HG02981 (cell line): ENCODE results near the gene CRYBB3.
"Not testable (repeated sequence)": the region's sequence is repeated elsewhere in the genome, so short reads cannot be mapped to it uniquely, and the experiment has no call there.

Source experiments
- ATAC-seq: cut with Tn5 transposase; IDR thresholded peaks from one replicate; pipeline ENCODE4 v1.9.1; 2021; ENCODE audit warnings: mild to moderate bottlenecking, moderate library complexity; ENCODE audit not compliant: unreplicated experiment

CRYBB3 gene

GRCh38 chr22:25204547-25204946, 4.9 kb downstream of the CRYBB3 start:
- not testable (repeated sequence) for ATAC-seq

GRCh38 chr22:25205847-25206246, 6.2 kb downstream of the CRYBB3 start:
- no peak for ATAC-seq

DNA sequence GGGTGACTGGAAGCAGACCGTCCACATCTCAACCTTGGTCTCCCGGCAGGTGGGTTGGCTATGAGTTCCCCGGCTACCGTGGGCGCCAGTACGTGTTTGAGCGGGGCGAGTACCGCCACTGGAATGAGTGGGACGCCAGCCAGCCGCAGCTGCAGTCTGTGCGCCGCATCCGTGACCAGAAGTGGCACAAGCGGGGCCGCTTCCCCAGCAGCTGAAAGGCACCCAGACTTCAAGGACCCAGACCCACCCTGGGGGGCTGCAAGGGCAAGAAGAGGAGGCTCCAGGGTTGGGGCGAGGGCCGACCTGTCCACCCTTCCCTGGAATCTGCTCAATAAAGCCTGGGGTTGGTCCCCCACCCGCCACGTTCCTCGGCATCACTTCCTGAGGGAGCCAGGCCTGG, 7.3 kb downstream of the CRYBB3 start:
- ATAC-seq: no peak

DNA sequence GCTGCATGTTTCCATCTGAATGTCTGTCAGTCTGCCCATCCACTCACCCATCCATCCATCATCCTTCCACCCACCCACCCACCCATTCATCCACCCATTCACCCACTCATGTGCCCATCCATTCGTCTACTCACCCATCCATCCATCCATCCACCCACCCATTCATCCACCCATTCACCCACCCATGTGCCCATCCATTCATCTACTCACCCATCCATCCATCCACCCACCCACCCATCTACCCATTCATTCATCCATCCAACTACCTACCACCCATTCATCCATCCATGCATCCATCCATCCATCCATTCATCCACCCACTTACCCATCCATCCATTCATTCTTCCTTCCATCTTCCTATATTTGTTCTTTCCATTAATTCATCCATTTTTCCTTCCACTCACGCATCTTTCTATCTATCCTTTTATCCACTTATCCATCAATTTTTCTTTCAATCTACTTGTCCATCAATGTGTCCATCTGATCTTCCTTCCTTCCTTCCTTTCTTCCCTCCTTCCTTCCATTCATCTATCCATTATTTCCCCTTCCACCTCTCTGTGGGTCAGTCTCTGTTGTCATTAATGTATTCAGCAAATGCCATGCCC, 8.0 kb downstream of the CRYBB3 start:
- ATAC-seq: no peak

DNA sequence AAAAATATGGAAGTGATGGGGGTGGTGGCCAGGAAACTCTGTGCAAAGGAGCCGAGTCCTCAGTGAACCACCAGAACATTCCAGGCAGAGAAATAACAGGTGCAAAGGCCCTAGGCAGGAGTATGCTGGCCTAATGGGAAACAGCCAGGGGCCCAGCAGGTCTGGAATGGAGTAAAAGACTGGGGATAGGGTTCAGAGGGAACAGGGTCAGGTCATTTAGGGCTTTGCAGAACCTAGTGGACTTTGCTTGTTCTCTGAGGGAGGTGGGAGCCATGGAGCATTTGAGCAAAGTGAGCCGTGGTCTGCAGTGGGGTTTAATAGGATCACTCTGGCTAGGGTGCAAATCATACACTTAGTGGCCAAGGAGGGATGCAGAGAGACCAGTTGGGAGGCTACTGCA, 8.7 kb downstream of the CRYBB3 start:
- no peak for ATAC-seq

- ATAC-seq: no peak
Observed at GRCh38 chr22:25208743-25209505, 9.3 kb downstream of the CRYBB3 start.

DNA sequence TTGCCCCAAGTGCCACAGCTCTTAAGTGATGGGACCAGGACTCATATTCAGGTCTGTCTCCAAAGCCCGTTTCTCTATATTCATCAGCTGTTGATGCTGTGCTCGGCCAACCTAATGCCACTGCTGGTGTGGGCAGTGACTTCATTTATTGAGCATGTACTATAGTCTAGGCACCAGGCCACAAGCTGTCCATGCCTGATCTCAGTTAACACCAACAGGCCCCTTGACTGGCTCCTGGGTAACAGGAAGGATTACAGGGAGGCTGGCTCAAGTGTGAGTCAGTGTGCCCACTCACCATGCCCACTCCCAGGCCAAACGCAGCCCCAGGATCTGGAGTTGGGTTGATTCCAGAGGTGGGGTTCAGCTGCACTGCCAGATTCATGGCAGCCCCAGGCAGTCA, 11.1 kb downstream of the CRYBB3 start:
- no peak for ATAC-seq

- no peak for ATAC-seq
Observed at GRCh38 chr22:25212337-25212736, 12.7 kb downstream of the CRYBB3 start.

- ATAC-seq: no peak
Observed at GRCh38 chr22:25213221-25213620, 13.6 kb downstream of the CRYBB3 start.

GRCh38 chr22:25216230-25216629, 16.6 kb downstream of the CRYBB3 start:
- no peak for ATAC-seq

DNA sequence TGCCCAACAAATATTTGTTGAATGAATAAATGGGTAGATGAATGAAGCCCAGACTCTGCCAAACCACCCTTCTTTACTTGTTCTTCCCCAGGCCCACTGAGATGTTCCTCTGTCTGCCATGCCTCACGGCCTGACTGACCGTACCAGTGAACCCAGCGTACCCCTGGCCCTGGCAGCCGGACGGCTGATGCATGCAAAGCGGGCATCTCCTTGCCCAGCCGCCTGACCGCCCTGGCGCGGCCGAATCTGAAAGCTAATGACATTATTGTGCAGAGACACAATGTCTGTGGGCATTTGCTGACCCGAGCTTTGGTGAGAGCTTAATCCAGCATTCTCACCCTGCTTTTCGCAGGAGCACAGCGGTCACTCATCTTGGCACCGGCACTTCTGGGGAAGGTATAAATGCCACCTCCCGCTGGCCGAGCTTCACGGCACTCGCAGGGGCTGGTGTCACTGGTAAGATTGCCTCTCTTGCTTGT, 19.6 kb downstream of the CRYBB3 start, which contains the start of gene CRYBB2:
Gene CRYBB2, plus strand, starts transcription at position 429 of the 479 bp plus-strand sequence. CDS start 1,791 bp downstream, outside the sequence.
- no peak for ATAC-seq

- ATAC-seq: no peak
Observed at GRCh38 chr22:25219948-25220442, 20.3 kb downstream of the CRYBB3 start.

DNA sequence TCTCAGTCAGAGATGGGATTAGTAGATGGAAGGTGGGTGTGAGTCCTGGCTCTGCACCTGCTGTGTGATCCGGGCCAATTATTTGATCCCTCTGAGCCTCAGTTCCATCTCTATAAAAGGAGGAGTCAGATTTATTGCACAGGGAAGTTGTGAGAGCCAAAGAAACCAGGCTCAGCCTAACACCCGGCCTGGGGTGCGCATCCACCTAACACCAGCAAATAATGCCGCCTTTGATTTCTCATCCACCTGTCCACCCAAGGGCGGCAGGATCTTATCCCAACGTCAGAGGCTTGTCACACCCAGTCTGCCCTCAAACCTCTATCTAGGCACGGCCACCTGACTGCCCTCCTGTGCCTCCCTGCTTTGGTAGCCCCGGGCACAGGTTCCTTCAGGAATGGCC, 22.1 kb downstream of the CRYBB3 start:
- ATAC-seq: no peak

GRCh38 chr22:25223269-25223850, 23.7 kb downstream of the CRYBB3 start:
- ATAC-seq: no peak

- no peak for ATAC-seq
Observed at GRCh38 chr22:25228822-25229221, 29.2 kb downstream of the CRYBB3 start.

- ATAC-seq: not testable (repeated sequence)
Observed at GRCh38 chr22:25230760-25231159, 31.1 kb downstream of the CRYBB3 start.

DNA sequence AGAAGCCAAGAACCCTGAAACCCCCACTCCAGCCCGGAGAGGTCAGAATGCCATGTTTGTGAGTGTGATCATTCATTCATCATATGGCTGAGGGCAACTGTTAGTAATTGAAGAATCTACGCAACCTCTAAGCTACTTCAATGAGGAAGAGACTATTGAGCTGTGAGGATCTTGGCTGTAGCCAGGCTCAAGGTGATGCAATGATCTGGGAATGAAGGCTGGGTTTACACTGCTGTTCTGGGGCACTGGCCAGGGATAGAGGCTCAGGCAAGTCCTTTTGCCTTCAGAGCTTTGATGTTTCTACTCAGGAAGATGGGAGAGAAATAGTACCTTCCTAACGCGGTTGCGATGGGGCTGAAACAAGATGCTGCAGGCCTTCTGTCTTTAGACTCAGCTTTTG, 32.6 kb downstream of the CRYBB3 start:
- ATAC-seq: no peak

GRCh38 chr22:25233706-25234105, 34.0 kb downstream of the CRYBB3 start:
- ATAC-seq: not testable (repeated sequence)

DNA sequence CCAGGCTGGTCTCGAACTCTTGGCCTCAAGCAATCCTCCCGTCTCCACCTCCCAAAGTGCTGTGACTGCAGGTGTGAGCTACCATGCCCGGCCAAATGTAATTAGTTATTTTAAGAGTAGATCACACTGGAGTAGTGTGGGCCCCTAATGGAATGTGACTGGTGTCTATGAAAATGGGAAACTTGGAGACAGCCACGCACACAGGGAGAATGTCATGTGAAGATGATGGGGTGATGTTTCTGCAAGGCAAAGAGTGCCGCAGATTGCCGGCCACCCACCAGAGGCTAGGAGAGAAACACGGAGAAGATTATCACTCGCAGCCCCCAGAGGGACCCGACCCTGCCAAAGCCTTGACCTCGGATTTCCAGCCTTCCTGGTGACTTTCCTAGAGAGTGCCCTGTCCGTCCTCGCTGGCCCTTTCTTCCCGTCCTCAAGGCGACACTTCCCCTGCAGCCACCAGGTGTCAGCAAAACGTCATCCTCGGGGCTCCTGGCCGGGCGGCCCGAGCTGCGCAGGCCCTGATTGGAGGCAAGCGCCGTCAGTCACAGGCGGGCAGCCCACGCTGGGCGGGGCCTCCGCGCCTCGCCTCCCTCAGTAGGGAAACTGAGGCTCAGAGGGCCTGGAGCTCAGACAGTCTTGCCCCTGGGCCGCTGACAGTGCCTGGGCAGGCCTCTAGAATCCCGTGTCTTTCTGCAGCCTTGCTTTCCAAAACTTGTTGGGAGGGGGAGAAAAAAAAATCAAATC, 36.1 kb downstream of the CRYBB3 start:
- no peak for ATAC-seq

GRCh38 chr22:25236417-25236816, 36.8 kb downstream of the CRYBB3 start:
- no peak for ATAC-seq

GRCh38 chr22:25237503-25237902, 37.8 kb downstream of the CRYBB3 start:
- ATAC-seq: no peak
